ENCODE data around the gene DEXI.
A peak's percentile ranks its signal among the peaks of the same experiment; 100 is the strongest.
"Not testable (repeated sequence)": the region's sequence is repeated elsewhere in the genome, so short reads cannot be mapped to it uniquely, and the experiment has no call there.

The DEXI gene

GRCh38 chr16:10967986-10968385 is 25.7 kb upstream of the DEXI start:
- DNase-seq = no peak

DNA sequence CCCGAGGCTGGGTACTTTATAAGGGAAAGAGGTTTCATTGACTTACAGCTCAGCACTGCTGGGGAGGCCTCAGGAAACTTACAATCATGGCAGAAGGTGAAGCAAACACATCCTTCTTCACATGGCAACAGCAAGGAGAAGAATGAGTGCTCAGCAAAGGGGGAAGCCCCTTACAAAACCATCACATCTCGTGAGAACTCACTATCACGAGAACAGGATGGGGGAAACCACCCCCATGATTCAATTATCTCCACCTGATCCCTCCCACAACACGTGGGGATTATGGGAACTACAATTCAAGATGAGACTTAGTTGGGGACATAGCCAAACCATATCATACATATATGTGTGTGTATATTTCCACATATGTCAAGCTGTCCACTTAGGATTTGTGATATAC is 24.3 kb upstream of the DEXI start:
- DNase-seq = not testable (repeated sequence)

DNA sequence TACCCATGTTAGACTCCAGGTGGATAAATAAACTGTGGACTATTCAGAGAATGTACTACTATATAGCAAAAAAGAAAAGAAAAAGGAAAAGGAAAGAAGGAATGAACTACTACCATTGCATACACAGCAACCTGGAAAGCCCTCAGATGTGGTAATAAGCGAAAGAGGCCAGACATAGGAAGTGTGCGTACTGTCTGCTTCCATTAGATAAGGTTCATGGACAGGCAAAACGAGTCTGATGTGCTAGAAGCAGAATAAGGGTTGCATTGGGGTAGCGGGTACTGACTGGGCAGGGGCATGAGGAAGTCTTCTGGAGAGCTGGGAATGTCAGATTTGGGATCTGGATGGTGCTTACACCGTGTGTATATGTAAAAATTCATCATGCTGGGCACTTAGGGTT is 23.9 kb upstream of the DEXI start:
- no peak for DNase-seq

DNA sequence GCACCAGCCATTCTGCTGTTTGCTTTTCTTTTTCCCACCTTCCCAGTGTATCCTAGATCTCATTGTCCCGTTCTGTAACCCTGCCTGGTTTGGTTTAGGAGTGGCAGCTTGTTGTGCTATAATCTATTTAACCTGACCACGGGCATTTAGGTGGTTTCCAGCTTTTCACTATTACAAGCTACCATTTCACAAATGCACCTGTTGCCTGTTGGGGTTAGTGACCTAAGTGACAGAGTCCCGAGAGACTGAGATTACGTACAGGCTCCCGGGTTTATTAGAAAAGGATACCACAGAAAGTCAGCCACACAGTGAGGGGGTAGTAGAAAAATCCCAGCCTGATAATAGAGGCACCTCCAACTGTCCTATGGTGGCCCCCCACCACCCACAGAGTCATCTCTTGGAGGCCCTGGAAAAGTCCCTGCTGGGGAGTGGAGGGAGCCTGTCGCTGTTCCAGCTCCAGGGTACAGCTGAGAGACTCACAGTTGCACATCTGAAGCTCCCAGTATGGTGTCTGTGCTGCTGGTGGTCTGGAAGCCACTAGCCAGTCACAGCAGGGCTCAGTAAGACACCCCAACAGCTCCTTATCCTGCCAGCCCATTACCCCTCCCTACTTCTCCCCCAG is 23.3 kb upstream of the DEXI start:
- no peak for DNase-seq

GRCh38 chr16:10964891-10965326 is 22.6 kb upstream of the DEXI start:
- no peak for DNase-seq

DNA sequence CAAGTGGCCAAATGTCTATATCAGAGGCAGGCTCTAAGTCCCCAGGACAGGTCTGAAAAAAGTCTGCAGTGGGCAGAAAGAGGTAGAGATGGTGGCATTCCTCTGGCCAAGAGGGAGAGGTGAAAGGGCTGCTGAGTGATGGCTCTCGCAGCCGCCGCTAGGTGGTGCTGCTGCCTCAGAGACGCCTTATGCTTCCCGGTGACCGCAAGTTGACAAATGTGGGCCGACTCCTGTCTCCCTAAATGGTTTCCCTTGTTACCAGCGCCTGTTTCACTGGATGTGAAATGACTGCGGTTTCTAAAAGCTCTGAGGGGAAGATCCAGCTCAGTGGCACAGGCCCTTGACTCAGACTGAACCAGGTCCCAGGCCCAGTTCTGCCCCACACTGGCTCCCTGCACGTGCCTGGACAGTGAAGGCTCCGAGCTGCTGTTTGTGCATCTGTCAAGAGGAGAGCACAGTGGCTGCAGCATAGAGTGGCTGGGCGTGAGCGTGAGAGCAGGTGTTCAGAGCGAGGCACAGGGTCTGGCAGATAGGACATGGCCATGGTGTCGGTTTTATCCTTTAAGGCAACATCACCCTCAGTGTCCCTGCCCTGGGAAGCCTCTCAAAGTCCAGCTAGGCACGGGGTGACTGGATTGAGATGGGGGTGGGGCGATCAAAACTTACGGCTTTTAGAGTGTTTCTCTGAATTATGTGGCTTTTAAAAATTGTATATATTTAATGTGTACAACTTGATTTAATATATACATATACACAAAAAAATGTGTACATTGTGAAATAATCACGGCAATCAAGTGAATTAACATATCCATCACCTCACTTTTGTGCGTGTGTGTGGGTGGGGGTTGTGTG is 22.0 kb upstream of the DEXI start:
- DNase-seq = peak; percentile 57

DNA sequence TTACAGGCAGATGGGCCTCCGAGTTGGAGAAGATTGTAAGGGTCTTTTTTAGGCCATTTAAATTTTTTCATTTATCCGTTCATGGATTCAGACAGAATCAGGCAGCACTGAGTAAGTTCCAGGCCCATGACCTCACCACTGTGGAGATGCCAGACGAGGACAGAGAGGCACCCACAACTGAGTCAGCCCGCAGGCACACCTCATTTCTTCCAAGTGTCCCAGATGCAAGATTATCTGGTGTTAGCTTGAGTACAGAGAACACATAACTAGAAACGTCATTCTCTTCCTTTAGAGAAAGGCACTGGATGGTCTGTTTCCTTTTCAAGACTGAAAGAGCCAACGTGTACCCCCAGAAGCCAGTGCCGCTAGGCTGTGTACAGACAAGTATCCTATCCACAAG is 19.0 kb upstream of the DEXI start:
- DNase-seq = no peak

GRCh38 chr16:10959161-10959560 is 16.9 kb upstream of the DEXI start:
- no peak for DNase-seq

DNA sequence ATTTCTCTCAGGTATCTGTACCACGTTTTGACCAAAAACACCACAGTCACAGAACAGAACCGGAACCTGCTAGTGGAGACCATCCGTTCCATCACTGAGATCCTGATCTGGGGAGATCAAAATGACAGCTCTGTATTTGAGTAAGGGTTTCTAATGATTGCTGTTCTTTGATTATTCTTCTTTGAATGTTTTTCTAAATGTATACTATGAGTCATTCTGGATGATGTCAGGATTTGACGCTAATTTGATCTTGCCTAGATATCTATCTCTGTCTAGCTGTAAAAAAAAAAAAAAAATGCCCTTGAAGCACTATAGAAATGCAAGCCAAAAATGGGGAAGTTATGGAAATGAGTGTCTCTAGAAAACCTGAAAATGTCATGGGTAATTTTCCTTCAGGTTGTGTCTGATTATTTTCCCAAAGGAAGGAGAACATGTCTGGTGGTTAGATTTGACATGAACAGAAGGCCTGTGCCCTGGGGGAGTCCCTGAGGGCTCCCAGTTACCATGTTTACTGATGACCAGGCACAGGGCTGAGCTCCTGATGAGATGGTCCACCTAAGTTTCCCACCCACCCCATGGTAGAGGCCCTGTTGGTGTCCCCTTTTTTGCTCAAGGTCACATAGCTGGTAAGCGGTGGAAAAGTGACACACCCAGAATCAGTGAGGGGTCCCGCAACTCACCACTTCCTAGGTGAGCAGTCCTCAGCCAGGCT is 15.7 kb upstream of the DEXI start:
- DNase-seq = no peak

DNA sequence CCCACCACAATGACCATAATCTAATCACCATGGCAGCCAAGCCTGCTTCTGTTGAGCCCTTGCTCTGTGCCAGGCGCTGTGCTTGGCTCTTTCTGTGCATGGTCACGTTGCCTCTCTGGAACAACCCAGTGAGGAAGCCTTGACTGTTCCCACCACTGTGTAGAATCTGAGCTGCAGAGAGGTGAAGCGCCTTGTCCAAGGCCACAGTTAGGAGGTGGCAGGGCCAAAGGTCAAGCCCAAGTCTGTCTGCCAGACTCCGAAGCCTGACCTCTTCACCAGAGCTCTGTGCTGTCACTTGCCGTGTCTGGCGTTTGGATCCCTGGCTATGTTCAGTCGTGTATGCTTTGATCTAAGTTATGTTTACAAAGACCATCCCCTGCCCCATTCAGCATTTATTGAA is 12.6 kb upstream of the DEXI start:
- no peak for DNase-seq

- no peak for DNase-seq
These were observed 8.8 kb upstream of the DEXI start for GRCh38 chr16:10951026-10951425.

- no peak for DNase-seq
These were observed 8.1 kb upstream of the DEXI start for GRCh38 chr16:10950393-10950792.

- DNase-seq = no peak
These were observed 7.2 kb upstream of the DEXI start for GRCh38 chr16:10949424-10949970.

DNA sequence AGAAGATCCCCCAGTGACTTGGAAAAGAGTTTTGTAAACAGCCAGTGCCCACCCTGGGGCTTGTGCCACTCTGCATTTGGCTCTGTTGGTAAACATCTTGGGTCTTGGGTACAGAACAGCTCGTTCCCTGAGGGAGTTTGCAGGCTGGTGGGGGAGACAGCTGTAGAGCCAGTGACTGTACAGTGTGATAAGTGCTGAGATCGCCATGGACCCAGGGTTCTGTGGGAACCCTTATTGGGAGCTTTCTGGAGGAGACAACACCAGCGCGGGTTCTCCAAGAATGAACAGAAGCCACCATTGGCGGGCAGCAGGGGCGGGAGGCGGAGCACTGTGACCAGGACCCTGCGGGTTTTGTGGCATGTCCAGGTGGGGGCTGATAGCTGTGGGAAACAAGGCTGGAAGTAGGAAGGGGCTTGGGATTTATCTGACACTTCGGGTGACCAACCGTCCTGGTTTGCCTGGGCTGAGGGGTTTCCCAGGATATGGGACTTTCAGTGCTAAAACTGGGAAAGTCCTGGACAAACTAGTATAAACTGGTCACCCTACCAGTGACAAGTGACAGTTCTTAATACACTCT is 5.0 kb upstream of the DEXI start:
- DNase-seq = no peak

GRCh38 chr16:10946308-10946707 is 4.0 kb upstream of the DEXI start:
- DNase-seq = no peak

- DNase-seq = no peak
These were observed 3.0 kb upstream of the DEXI start for GRCh38 chr16:10945065-10945787.

- peak; percentile 87 for DNase-seq
These were observed 2.2 kb upstream of the DEXI start, which contains the start of gene CLEC16A for GRCh38 chr16:10944249-10945064. Gene CLEC16A (plus strand): TSS chr16:10944564. CDS start chr16:10944718, 154 bp downstream.

- no peak for DNase-seq
These were observed 741 bp upstream of the DEXI start for GRCh38 chr16:10943064-10943353.

GRCh38 chr16:10941935-10942351 is 325 bp downstream of the DEXI start:
- DNase-seq = not testable (repeated sequence)

GRCh38 chr16:10941127-10941933 is 938 bp downstream of the DEXI start:
- DNase-seq = no peak

Data from NCI-H510A (cell line).